Myocyte (in vitro differentiated cells): ENCODE data around the gene EFCAB6. TPM values are rescaled to one million over a fixed set of nuclear protein-coding genes. Genes with fewer than 3 reads are reported as not detected.

Source experiments
- DNase-seq: peaks from one replicate; pipeline ENCODE4 v3.0.0-alpha.2; 2012; ENCODE audit warnings: low read depth
- total RNA-seq: library from RNA; depleted of rRNA; stranded (reverse); fragments of >200 nt; gene quantifications from 2 replicates; pipeline ENCODE4 v1.2.3, GENCODE V29; 2014

Gene EFCAB6
- total RNA-seq, 1 donor from 2014 or later: 2.7 TPM

DNA sequence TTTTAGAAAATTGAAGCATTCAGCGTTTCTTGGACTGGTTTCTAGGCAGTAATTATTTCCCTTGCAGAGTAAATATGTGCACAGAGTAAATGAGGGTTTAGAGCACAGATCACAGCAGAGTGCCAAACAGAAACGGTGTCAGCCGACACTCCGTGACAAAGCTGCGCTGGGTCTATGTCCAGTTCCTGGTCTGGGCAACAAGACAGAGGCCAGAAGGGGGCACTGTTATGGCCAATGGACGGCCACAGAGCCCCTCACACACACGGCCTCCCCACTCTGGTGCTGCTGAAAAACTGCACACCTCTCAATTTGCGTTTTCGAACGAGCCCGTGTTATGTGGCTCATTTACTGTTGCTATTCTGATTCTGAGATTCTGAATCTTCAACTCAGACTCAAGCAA lies 219.6 kb downstream of the EFCAB6 start:
- DNase-seq: no peak

GRCh38 chr22:43591380-43591779 lies 220.7 kb downstream of the EFCAB6 start:
- no peak for DNase-seq

- DNase-seq: no peak
Observed at GRCh38 chr22:43587574-43587973, 224.5 kb downstream of the EFCAB6 start.

DNA sequence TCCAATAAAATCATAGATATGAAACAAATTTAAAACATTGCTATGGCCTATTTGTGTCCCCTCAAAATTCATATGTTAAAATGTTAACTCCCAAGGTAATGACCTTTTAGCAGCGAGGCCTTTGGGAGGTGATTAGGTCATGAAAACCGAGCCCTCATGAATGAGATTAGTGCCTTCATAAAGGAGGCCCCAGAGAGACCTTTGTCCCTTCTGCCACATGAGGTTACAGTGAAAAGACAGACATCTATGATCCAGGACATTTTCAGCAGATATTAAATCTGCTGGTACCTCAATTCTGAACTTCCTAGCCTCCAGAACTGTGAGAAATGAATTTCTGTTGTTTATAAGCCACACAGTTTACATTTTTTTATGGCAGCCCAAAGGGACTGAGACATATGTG lies 228.6 kb downstream of the EFCAB6 start:
- DNase-seq: no peak

DNA sequence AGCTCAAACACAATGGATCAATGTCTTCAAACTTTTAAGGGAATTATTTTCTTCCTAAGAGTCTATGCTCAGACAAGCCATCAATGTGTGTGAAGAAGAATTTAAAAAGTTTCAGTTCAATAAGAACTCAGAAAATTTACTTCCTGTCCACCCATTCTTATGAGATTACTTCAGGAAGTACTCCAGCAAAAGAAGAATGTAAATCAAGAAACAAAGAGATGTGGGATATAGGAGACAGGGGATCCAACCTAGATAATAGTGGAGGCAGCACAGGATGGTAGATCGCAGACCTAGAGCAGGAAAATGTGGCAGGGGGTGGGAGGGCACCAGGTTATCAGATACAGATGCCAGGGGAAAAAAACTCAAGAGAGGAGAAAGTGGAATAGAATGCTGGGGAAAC lies 229.7 kb downstream of the EFCAB6 start:
- DNase-seq: no peak

DNA sequence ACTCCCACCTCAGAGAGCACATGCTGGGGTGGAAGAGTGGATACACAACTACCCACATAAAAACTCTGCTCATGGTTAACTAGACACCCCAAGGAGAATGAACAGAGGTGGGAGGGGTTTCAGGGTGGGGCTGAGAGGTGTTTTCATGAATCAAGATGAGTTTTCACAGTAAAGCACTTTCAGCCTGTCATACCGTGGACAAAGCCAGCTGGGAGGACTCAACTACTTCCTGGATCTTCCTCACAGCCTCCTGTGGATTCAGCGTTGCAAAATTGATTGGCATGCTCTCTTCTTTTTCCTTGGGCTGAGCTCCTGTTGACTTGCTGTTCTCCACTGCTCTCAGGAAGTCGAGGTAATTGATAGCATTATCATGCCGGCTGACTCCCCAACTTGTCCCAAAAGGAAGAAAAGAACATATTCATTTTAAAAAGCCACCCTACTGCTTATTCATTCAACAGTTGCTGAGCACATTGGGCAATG lies 231.8 kb downstream of the EFCAB6 start:
- DNase-seq: no peak

DNA sequence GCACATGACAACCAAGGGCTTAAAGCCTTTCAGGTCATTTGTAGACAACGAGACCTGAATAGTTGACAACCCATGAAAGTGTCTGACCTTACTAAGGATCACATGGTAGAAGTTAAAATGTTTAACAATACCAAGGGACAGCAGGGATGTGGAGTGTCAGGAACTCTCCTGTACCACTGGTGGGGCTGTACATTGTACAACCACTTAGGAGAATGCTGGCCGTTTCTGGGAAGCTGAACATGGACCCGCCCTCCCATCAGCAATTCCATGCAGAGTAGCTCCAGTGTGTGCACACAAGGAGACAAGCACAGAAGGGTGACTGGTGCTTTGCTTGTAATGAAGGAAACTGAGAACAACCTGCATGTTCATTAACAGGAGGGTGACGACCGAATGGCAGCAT lies 237.4 kb downstream of the EFCAB6 start:
- no peak for DNase-seq

DNA sequence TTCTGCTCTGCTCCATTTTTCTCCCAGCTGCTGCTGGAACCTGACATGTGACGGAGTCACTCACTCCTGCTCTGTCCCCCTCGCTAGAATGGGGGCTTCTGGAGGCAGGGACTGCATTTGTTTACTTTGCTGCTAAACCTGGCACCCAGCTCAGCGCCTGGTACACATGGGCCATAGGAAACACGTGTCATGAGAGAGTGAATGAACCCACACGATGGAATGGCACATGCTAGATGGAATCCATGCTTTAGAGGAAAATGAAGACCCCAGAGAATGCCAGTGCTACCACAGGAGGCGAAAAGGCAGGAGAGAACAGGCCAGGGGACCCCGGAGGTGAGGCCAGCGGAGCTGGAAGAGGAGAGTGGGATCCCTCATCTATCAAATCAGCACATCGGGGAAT lies 239.4 kb downstream of the EFCAB6 start:
- no peak for DNase-seq

- DNase-seq: no peak
Observed at GRCh38 chr22:43571181-43571580, 240.9 kb downstream of the EFCAB6 start.

- DNase-seq: no peak
Observed at GRCh38 chr22:43570531-43571165, 241.5 kb downstream of the EFCAB6 start.

DNA sequence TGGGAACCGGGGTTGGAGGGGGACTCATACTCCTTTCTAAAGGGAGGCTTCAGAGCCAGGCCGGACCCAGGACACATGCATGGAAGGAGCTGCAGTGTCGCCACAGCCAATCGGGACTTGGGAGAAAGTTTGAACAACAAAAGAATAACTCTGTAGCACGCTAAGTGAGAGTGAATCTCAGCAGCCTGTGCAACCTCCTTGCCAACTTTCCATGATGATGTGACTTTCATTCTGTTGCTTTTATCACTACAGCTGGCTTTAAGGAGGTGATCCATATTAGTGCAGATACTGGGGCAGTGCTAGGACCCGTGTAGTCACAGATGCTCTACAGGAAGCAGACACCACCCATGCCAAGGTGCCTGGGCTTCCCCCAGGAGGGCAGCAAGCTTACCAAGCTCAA lies 243.0 kb downstream of the EFCAB6 start:
- DNase-seq: no peak

DNA sequence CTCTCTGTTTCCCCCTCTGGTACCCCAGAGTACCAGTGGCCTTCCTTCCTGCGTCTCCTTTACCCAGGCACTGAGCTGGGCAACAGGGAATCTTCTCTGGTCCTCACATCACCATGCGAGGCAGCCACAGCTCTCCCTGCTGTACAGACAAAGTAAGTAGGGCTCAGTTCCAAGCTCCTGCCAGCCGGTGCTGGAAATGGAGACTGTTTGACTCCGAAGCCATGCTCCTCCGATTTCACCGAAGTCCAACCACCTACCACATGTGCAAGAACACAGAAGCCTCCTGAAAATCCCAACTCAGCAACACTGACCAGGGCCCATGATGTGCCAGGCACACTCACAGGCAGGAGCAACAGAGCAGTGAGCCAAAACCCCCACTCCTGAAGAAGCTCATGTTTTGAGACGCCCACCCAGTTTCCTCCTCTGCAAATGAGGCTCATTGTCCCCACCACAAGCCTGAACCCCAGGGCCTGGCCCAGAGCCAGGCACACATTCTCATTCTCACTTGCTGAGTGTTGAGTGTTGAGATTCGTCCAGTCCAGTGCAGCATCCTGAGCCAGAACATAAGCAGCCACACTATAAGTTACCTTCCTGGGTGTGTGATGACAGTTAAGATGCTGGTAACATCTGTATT lies 244.3 kb downstream of the EFCAB6 start:
- DNase-seq: no peak

DNA sequence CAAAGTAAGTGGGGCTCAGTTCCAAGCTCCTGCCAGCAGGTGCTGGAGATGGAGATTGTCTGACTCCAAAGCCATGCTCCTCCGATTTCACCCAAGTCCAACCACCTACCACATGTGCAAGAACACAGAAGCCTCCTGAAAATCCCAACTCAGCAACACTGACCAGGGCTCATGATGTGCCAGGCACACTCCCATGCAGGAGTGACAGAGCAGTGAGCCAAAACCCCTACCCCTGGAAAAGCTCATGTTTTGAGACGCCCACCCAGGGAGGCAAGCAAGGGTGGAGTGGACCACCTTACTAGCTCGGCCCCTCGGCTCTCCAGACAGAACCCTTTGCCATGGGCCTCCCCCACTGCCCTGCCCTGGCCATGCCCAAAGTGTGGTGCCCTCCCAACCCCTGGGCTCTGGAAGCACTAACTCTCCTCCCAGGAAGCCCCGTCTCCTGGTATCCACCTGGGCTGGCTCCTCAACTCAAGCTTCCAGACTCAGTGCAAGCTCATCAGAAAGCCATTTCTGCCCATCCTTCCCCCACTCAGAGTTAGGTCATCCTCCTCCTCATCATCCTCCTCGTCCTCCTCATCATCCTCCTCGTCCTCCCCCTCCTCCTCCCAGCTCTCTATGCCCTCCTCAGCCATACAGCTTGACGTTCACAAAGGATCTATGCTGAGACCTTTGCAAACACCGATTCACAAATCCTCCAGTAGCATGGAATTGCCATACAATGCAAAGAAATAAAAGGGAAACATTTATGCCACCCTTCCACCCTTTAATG lies 245.4 kb downstream of the EFCAB6 start:
- no peak for DNase-seq

GRCh38 chr22:43566021-43566420 lies 246.1 kb downstream of the EFCAB6 start:
- DNase-seq: no peak

GRCh38 chr22:43564859-43565258 lies 247.2 kb downstream of the EFCAB6 start:
- no peak for DNase-seq

- no peak for DNase-seq
Observed at GRCh38 chr22:43563571-43563970, 248.5 kb downstream of the EFCAB6 start.

DNA sequence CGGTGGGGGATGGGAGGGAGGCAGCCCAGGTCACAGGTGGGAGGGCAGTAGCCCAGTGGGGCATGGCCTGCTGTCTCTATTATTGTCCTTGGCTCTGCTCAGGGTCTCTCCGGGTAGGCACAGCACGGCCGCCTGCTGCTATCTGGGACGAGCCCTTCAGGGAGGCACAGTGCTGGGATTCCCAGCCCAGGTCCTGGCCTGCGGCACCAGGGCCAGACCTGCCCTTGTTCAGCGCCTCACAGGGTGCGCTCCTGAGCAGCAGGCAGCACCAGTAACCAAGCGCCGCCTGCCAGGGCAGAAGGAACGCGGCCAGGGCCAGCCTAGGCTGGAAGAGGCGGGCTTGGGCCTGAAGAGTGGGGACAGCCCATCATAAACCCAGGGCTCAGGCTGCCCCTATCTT lies 249.3 kb downstream of the EFCAB6 start:
- no peak for DNase-seq

DNA sequence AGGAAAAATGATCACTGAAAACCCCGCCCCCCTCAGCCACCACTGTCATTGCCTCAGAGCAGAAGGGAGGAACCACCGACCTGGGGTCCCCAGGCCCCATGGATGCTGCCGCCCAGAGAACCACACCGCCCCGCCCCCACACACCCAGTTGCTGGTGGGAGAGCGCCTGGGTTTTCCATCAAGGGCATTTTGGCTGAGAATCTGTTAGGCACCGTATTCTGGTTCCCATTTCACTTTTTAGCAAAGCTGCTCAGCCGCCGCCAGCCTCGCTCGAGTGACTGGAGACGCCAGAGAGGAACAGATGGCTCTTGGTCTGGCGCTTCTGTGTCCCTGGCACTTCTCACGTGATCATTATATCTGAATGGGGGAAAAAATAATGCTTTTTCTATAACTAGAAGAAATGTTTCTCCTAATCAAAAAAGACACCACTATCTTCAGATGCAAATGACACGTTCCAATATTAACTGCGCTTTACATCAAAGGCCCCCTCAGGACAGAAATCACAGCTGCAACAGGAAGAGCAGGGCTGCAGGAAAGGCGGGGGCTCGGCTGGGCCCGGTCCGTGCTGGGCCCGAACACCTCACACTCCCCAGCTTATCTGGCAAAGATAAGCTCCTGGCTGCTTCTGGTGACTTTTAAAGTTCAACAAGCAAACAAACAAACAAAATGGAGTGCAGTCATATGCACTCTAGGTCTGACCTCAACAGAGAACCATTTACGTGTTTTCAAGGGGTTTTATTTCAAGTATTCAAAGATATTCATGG lies 250.5 kb downstream of the EFCAB6 start:
- no peak for DNase-seq

GRCh38 chr22:43560651-43561050 lies 251.5 kb downstream of the EFCAB6 start:
- no peak for DNase-seq

- no peak for DNase-seq
Observed at GRCh38 chr22:43555561-43556515, 256.3 kb downstream of the EFCAB6 start.
